SU-DHL-6 (cell line): Measurements from ENCODE around the gene IGSF22.

Source experiments
- H2AFZ ChIP-seq: fragments of 200-600 bp; sonication (generic); 2 replicates; pipeline ENCODE4 v1.6.1; 2014; ENCODE audit warnings: low read depth, mild to moderate bottlenecking, moderate library complexity, mixed read lengths, antibody characterized with exemption, low read length; ENCODE audit not compliant: severe bottlenecking
- H3F3A ChIP-seq: fragments of 200-600 bp; shearing (Covaris generic); 2 replicates; pipeline ENCODE4 v1.6.0; 2016; ENCODE audit warnings: antibody characterized with exemption, mild to moderate bottlenecking; ENCODE audit not compliant: insufficient read depth
- H3K27ac ChIP-seq: fragments of 200-600 bp; sonication (generic); 2 replicates; pipeline ENCODE4 v1.5.1; 2016; ENCODE audit warnings: low read depth, mild to moderate bottlenecking, low read length, moderate library complexity, mixed read lengths
- H3K27me3 ChIP-seq: fragments of 200-600 bp; sonication (generic), shearing (Covaris generic); 2 replicates; pipeline ENCODE4 v1.6.0; 2014; ENCODE audit warnings: mild to moderate bottlenecking, low read length
- H3K36me3 ChIP-seq: fragments of 200-600 bp; sonication (generic); 2 replicates; pipeline ENCODE4 v1.6.1; 2014; ENCODE audit warnings: mild to moderate bottlenecking, low read length, mixed read lengths
- H3K4me2 ChIP-seq: fragments of 300-600, 200-600 bp; shearing (Covaris generic), sonication (generic); 2 replicates; pipeline ENCODE4 v1.6.0; 2014; ENCODE audit warnings: low read length, low read depth, mild to moderate bottlenecking; ENCODE audit not compliant: poor library complexity, severe bottlenecking
- H3K4me3 ChIP-seq: fragments of 200-600 bp; sonication (generic); 2 replicates; pipeline ENCODE4 v1.5.1; 2014; ENCODE audit warnings: antibody characterized with exemption, low read length, mild to moderate bottlenecking, mixed read lengths; ENCODE audit not compliant: insufficient read depth, poor library complexity, severe bottlenecking
- H3K79me2 ChIP-seq: fragments of 200-600 bp; sonication (generic); 2 replicates; pipeline ENCODE4 v1.6.1; 2014; ENCODE audit warnings: mild to moderate bottlenecking, low read length, moderate library complexity; ENCODE audit not compliant: insufficient read depth
- H3K9ac ChIP-seq: fragments of 200-600 bp; sonication (generic); 2 replicates; pipeline ENCODE4 v1.7.0; 2014; ENCODE audit warnings: mild to moderate bottlenecking, low read length
- H3K9me2 ChIP-seq: fragments of 200-600 bp; sonication (generic); replicated peaks from 2 replicates; pipeline ENCODE4 v1.6.1; 2014; ENCODE audit warnings: low read length; ENCODE audit not compliant: insufficient read depth
- H3K9me3 ChIP-seq: fragments of 200-600 bp; sonication (generic); 2 replicates; pipeline ENCODE4 v1.6.1; 2014; ENCODE audit warnings: low read length, mixed read lengths; ENCODE audit not compliant: insufficient read depth
- H4K20me1 ChIP-seq: fragments of 200-600 bp; sonication (generic); 2 replicates; pipeline ENCODE4 v1.6.1; 2014; ENCODE audit warnings: low read depth, mild to moderate bottlenecking, antibody characterized with exemption, low read length, moderate library complexity, mixed read lengths
- EZH2phosphoT487 ChIP-seq: fragments of 200-600 bp; sonication (generic), shearing (Covaris generic); conservative IDR thresholded peaks from 2 replicates; pipeline ENCODE4 v1.6.1; 2018; ENCODE audit warnings: mild to moderate bottlenecking, antibody characterized with exemption, low read length, moderate library complexity, mixed read lengths
- TF ChIP-seq, protein P1 (sequence below): fragments of 200-600 bp; sonication (generic); IDR thresholded peaks from one replicate; pipeline ENCODE4 v1.5.1; 2017; ENCODE audit warnings: antibody characterized with exemption, mild to moderate bottlenecking, low read length, moderate library complexity; ENCODE audit not compliant: insufficient read depth, poor library complexity, severe bottlenecking

IGSF22 gene

DNA sequence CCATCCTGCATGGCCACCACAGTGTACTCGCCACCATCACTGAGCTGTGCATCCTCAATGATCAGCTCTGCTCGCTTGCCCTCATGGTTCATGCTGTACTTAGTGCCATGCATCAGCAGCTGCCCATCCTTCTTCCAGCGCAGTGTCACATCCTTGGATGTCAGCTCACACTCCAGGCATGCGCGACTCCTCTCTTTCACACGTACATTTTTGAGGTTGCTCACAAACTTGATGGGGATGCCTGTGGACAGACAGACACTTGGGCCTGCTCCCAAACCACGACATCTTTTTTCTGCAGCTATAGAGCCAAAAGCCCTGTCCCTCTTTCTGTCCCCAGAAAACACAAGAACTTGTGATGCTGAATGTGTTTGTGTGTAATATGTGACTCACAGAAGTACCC, 10.5 kb downstream of the IGSF22 start:
- H4K20me1 ChIP-seq: no peaks in the 10 kb centered on the region
- H3K9me3 ChIP-seq: no peaks in the 10 kb centered on the region
- H3K9ac ChIP-seq: no peak overlapping the region
- H2AFZ ChIP-seq: no peak overlapping the region
- no peak overlapping the region for H3K27ac ChIP-seq
- no peak for TF ChIP-seq EZH2phosphoT487
- TF ChIP-seq, protein P1, sequence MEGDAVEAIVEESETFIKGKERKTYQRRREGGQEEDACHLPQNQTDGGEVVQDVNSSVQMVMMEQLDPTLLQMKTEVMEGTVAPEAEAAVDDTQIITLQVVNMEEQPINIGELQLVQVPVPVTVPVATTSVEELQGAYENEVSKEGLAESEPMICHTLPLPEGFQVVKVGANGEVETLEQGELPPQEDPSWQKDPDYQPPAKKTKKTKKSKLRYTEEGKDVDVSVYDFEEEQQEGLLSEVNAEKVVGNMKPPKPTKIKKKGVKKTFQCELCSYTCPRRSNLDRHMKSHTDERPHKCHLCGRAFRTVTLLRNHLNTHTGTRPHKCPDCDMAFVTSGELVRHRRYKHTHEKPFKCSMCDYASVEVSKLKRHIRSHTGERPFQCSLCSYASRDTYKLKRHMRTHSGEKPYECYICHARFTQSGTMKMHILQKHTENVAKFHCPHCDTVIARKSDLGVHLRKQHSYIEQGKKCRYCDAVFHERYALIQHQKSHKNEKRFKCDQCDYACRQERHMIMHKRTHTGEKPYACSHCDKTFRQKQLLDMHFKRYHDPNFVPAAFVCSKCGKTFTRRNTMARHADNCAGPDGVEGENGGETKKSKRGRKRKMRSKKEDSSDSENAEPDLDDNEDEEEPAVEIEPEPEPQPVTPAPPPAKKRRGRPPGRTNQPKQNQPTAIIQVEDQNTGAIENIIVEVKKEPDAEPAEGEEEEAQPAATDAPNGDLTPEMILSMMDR: no peak
- H3K27me3 ChIP-seq: no peaks in the 10 kb centered on the region
- no peak overlapping the region for H3K4me2 ChIP-seq
- H3K4me3 ChIP-seq: no peak overlapping the region
- H3K79me2 ChIP-seq: no peaks in the 10 kb centered on the region
- H3F3A ChIP-seq: no peaks in the 10 kb centered on the region
- no peaks in the 10 kb centered on the region for H3K36me3 ChIP-seq
- no peaks in the 10 kb centered on the region for H3K9me2 ChIP-seq

DNA sequence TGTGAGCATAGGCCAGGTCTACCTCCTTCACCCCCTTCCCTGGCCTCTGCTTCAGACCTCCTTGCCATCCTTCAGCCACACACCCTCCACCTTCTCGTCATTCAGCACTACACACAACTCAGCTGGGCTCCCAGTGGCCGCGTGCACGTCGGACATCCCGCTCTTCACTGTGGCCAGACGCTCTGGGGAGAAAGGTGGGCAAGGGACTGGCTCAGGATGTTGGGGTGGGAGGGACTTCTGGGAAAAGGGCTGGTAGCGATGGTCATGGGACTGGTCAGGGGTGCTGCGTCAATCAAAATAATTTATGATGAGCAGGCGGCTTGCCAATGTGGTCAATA, 11.6 kb downstream of the IGSF22 start:
- H3K4me2 ChIP-seq: no peak overlapping the region
- no peaks in the 10 kb centered on the region for H3K79me2 ChIP-seq
- no peaks in the 10 kb centered on the region for H3F3A ChIP-seq
- H3K9me3 ChIP-seq: no peaks in the 10 kb centered on the region
- no peak overlapping the region for H3K9ac ChIP-seq
- no peak overlapping the region for H2AFZ ChIP-seq
- no peak for TF ChIP-seq EZH2phosphoT487
- TF ChIP-seq, protein P1: no peak
- no peak overlapping the region for H3K4me3 ChIP-seq
- no peaks in the 10 kb centered on the region for H4K20me1 ChIP-seq
- no peak overlapping the region for H3K27ac ChIP-seq
- no peaks in the 10 kb centered on the region for H3K27me3 ChIP-seq
- H3K36me3 ChIP-seq: no peaks in the 10 kb centered on the region
- no peaks in the 10 kb centered on the region for H3K9me2 ChIP-seq

DNA sequence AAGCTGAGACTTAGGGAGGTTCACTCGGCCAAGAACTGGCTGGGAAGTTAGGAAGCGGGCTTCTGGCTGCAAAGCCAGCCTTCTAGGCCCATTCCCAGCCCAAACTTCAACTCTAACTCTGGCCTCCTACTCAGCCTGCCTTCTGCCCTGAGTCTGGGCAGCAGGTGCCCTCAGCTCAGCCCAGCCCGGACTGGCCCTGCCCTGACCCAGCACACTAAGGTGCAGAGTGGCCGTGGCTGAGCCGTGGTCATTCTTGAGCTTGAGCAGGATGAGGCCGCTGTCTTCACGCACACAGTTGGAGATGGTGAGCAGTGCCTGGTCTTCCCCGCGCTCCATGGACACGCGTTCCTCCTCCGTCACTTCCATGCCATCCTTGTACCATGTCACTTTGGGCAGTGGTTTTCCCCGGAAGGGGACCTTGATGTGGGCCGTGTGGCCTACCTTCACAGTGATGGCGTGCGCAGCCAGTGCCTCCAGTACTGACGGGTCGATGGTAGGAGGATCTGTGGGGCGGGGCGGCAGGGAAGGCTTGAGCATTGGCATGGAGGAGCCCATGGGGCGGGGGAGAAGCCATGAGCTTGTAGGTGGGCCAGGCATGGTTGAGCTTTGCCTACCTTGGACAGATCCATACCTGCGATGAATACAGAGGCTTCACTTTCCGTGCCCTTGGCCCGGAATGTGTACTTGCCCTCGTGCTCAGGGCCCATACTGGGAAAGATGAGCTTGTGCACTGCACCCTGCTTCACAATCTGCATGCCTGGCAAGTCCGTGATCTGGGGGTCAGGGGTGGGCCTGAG, 12.1 kb downstream of the IGSF22 start:
- no peak overlapping the region for H3K4me3 ChIP-seq
- H3K9me3 ChIP-seq: no peaks in the 10 kb centered on the region
- no peak overlapping the region for H3K9ac ChIP-seq
- H4K20me1 ChIP-seq: no peaks in the 10 kb centered on the region
- no peaks in the 10 kb centered on the region for H3K27me3 ChIP-seq
- H3K27ac ChIP-seq: no peak overlapping the region
- no peak overlapping the region for H2AFZ ChIP-seq
- TF ChIP-seq EZH2phosphoT487: no peak
- TF ChIP-seq, protein P1: no peak
- H3F3A ChIP-seq: no peaks in the 10 kb centered on the region
- no peaks in the 10 kb centered on the region for H3K9me2 ChIP-seq
- no peaks in the 10 kb centered on the region for H3K79me2 ChIP-seq
- no peak overlapping the region for H3K4me2 ChIP-seq
- H3K36me3 ChIP-seq: no peaks in the 10 kb centered on the region
